NAMALWA (cell line): ENCODE results near the gene PHF13.

Experiments used
- DNase-seq: peaks from one replicate; pipeline ENCODE4 v3.0.0-alpha.2; 2015; ENCODE audit warnings: low spot score

The PHF13 gene

GRCh38 chr1:6666696-6667095, 53.2 kb downstream of the PHF13 start:
- no peak for DNase-seq

- no peak for DNase-seq
Observed at GRCh38 chr1:6667139-6667538, 53.6 kb downstream of the PHF13 start.

- DNase-seq, result no peak
Observed at GRCh38 chr1:6668503-6668902, 55.0 kb downstream of the PHF13 start.

- no peak for DNase-seq
Observed at GRCh38 chr1:6672558-6672957, 59.0 kb downstream of the PHF13 start.
